8988T (cell line): ENCODE results near the gene RERE.

ENCODE experiments used
- DNase-seq: peaks from one replicate; pipeline ENCODE4 v3.0.0; 2011

The RERE gene

DNA sequence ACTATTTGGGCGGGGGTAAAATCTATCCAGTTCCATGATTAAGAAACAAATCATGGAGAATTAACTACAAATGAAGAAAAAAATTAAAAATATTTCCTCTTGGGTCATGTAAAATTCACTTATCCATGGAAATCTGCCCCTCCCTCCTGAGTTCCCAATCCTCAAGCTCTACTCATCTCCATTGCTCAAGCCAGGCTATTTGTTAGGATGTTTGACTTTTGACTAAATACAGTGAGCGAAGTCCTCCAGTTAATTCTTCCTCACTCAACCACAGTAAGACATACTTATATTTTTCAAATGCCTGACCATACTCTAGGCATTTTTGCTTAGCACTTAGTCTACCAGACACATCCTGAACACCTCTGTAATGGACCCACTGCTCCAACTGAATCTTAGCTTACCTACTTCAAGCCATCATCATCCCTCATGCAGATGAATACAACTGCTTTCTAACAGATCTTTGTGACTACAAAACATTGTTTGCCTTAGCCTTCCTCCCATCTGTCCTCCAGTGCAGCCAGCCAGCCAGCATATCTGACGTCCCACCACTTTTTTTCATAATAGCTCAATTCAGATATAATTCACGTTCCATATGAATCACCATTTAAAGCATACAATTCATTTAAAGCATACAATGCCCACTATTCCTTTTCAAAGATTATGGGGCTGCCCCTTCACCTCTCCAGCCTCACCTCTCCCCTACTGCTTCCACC is 154.2 kb downstream of the RERE start:
- DNase-seq, result no peak

DNA sequence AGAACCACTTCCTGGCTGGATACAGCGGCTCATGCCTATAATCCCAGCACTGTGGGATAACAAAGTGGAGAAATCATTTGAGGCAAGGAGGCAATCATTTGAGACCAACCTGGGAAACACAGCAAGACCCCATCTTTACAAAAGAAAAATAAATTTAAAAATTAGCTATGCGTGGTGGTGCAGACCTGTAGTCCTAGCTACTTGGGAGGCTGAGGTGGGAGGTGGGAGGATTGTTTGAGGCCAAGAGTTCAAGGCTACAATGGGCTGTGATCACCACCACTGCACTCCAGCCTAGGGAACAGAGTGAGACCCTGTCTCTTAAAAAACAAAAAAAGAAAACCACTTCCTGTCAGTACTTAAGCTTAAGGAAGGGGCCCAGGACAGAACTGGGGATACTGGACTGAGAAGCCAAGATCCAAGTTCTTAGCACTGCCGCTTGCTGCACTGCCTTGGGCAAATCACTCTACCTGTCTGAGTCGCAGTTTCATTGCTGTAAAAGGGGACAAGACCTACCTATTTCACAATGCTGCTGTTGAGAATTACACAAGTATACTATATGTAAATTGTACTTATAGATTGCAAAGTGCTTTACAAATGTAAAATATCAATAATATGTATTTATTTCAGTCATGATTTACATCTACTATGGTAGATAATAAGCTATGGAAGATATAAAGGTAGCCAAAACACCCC is 154.9 kb downstream of the RERE start:
- DNase-seq, result no peak

DNA sequence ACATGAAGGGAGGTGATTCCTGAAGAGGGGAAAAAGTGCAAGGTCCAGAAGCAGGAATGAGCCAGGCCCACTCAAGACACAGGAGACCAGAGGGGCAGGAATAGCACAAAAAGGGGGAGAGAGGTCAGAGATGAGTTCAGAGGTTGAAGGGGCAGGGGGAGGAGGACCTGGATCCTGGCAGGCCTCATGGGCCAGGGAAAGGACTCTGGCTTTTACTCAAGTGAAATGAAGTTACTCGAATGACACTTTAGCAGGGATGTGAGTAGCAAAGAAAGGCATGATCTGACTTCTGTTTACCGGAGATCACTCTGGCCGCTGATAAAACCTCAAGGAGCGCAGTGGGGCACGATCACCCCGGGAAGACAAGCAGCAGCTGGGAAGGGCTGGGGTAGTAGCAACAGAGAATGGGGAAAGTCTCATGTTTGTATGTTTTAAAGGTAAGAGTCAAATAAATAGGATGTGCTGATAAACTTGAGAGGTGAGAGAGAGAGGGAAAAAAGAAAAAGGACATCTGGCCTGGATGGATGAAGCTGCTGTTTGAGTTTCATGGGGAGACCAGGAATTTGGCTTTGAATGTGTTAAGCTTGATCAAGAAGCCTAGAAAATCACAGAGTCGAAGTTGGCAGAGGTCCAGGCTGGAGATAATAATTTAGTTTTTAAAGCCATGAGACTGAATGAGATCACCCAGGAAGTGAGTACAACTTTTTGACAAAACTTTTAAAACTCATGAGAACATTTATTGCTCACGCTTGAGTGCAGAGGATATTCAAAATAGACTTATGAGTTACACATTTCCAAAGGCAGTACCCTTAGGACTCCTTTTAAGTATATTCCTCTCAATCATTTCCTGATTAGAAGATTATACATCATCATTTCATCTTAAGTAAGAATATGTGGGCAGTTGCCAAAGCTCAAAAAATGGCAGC is 156.0 kb downstream of the RERE start:
- DNase-seq, result no peak

DNA sequence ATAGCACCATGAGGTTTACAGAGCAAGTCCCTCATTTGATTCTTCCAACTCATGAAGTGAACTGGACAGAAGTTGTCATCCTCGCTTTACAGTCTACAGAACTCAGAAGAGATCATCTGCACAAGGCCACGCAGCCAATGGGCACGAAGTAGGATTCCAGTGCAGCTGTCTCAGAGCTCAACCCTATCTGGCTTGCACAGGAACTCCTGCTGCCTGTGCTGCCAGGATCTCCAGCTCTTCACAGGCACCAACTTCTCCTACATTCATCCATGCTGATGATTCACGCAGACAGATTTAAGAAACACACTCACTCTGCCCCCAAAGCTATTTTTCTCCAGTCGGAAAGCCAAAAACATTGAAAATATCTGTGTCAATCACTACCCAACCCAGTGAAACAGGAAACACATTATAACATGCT is 157.0 kb downstream of the RERE start:
- no peak for DNase-seq

DNA sequence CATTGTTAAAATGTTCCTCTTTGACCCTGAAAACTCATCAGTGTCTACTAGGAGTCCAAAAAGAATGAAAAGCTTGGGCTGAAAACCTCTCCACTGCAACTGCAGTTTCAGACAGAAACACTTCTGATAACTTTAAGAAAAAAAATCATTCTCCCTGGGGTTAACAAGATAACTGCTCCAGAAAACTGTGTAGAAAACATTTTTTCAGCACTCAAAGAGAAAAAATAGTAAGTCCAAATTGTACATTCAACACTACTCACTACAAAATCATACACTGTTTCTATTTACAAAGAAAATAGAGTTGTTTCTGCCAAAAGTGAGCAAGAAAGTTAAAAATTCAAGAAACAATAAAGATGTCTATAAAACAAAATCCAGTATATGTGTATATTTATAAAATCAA is 157.8 kb downstream of the RERE start:
- DNase-seq, result no peak

DNA sequence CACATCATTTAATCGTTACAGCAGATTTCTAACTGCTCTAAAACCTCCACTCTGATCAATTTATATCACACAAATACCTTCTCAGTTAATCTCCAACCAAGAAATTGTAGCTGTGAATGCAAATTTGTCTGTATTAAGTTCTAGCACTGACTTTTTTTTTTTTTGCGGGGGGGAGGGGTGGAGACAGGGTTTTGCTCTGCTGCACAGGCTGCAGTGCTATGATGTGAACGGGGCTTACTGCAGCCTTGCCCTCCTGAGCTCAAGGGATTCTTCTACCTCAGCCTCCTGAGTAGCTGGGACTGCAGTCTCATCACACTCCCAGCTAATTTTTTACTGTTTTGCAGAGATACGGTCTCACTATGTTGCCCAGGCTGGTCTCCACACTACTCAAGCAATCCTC is 163.6 kb downstream of the RERE start:
- no peak for DNase-seq

DNA sequence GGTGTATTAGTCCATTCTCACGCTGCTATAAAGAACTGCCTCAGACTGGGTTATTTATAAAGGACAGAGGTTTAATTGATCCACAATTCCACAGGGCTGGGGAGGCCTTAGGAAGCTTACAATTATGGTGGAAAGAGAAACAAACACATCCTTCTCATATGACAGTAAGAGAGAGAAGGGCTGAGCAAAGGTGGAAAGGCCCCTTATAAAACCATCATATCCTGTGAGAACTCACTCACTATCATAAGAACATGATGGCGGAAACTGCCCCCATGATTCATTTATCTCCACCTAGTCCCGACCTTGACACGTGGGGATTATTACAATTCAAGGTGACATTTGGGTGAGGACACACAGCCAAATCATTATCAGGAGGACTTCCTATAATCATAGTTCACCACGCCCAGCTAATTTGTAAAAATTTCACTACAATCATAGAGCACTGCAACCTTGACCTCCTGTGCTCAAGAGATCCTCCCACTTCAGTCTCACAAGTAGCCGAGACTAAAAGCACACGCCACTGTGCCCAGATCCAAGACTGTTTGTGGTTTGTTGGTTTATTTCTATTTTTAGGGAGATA is 164.9 kb downstream of the RERE start:
- DNase-seq, result no peak

DNA sequence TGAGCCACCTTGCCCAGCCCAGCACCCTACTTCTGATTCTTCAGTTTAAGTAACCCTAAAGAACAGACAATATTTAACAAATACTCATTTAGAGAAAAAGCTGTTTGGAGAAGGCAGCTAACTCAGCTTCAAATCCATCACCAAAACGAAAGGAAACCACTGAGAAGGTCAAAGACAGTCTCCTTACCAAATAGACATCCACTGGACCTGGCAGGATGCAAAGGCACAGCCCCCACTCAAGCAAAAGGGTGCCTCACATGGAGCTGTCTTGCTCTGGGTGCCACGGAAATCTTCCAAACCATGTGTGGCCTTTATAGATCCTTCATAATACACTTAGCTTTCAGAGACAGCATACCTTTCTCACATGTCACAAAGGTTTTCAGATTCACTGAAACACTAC is 165.5 kb downstream of the RERE start:
- no peak for DNase-seq

DNA sequence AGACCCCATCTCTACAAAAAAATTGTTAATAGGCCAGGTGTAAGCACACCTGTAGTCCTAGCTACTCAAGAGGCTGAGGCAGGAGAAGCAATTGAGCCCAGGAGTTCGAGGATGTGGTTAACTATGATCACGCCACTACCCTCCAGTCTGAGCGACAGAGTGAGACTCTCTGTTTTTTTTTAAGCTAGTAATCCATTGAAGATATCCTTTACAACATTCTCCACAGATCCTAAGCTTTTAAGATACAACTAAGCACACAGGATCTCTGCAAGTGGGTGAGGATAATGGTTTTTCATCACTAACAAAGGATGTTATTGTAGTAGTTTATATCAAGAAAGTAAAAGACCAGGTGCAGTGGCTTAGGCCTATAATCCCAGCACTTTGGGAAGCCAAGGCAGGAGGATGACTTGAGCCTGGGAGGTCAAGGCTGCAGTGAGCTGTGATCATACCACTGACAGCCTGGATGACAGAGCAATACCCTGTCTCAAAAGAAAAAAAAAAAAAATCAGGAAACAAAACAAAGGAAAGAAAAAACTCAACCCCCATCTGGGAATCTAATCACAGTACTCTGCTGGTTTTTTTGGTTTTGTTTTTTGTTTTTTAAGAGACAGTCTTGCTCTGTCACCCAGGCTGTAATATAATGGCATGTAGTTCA is 166.1 kb downstream of the RERE start:
- DNase-seq, result no peak

DNA sequence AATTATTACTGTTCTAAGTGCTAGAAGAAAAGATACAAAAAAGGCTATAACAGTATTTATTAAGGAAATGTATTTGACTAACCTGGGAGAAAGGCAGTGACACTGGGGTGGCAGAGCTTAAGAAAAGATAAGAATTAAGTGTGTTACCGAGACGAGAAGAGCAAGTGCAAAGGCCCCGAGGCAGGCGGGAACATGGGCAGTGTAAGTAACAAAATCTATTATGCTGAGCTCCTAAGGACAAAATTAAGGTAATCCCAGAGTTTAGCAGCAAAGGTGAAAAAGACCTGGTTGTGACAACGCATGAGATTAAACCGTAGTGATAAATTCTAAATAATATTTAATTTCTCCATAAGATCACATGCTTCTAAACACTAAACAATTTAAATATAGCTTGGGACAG is 167.6 kb downstream of the RERE start:
- no peak for DNase-seq

DNA sequence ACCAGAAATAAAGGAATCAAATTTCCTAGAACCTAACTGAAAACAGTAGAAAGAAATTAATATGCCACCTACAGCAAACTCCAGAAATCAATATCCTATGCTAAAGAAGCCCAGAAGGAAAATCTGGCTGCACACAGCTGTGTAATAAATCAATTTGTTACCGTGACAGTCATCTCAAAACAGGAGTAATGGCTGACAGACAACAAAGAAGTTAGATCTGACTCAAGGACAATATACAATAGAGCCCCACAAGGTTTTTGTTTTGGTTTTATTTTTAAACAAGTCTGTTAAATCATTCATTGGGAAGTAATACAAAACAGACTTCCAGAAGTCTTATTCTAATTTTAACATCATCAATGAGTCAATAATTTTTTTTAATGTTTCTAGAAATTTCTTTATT is 168.4 kb downstream of the RERE start:
- DNase-seq, result no peak

DNA sequence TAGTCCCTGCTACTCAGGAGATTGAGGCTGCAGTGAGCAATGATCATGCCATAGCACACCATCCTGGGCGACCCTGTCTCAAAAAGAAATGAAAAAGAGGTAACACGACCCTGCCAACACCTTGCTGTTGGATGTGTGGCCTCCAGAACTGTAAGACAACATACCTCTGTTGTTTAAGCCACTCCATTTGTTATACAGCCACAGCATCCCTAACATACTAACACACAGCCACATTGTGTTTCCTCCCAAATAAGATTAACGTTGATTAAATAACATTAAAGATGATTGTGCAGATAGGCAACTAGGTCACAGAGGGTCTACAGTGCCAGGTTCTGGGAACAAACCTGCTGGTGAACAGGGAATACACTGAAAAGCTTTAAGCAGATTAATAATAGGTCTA is 170.4 kb downstream of the RERE start:
- DNase-seq, result no peak

DNA sequence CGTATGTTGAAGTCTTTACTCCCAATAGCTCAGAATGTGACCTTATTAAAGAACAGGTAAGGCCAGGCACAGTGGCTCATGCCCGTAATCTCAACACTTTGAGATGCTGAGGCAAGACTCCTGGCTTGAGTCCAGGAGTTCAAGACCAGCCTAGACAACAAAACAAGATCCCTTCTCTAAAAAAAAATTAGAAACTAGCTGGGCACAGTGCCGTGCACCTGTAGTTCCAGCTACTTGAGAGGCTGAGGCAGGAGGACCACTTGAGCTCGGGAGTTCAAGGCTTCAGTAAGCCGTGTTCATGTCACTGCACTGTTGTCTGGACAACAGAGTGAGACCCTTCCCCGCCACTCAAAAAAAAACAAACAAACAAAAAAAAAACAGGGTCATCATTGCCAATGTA is 171.3 kb downstream of the RERE start:
- no peak for DNase-seq

DNA sequence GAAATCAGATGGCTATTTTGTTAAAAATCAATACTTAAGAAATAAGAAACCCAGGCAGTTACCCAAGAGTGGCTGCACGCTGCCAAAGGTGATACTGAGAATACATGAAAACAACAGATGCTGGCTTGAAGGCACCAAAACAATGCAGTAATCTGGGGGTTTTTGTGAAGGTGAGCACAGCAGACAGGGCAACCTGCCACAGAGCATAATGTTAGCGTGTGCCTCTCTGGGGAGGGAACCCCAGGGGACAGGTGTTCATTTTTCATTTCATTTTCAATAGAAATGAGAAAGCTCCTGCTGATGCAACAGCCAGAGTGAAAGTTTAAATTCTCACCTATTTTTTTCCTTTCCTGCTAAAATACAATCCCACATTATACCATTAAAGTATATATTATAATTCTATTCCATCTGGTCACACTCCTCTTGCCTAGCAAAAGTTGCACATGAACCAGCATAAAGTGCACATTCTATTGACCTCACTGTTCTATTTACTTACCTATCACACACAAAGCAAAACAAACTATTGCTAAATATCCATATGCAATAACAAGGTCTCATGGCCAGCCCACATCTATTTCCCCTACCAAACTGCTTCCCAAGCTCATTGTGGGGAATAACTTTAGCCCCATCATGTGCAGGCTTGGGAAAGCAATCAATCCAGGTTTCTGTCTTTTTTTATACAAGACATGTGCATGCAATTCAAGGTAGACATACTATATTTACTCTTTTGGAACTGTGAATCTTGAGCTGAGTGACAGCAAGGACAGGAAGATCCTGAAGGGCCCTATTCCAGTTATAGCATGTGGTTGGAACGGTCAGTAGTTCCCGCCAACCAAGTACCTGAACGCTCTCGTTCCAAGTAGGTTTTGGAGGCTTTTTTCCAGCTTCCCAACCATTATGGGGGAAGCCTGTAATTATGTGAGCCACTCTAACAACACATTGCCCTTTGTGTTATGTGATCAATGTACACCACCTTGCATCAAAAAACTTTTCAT is 173.6 kb downstream of the RERE start:
- DNase-seq, result no peak

DNA sequence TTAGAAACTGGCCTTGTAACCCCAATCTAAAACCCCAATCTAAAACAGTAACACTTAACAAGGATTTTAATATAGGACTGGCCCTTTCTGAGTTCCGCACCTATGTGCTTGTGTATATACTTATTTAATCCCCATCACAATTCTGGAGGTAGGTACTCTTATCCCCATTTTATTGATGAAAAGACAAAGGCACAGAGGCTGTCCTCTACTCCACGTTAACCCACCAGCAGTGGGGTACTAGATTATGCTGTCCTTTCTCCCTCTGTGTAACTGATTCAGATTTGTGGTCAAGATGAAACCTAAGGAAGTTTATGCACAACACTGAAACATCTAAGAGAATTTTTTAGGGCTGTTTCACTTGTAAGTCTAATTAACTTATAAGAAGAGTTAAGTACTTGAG is 175.3 kb downstream of the RERE start:
- no peak for DNase-seq

DNA sequence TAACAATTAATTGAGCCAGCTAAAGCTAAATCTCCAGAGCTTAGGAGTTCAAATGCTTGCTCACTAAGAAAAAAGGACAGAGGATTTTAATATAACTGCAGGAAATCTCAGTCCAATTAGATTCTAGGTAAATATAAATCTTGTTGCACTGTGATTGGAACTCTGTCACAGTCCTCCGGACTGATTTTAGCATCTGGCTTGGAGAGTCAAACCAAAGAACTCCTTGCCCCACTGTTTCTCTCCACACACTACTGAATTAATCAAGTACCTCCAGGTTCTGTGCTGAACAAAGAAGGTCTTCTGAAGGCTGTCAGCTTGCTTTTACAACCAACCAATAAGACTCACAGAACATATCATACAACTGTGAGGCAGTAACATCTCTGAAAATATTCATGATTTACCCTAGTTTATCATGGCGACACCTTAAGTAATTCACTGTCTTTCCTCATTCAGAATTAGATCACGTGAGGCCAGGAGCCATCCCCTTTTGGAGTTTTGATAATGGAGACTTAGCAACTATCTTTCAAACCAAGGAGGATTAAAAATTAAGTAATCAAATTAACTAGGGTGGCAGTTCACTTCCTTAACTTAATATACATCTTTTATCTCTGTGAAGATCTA is 176.0 kb downstream of the RERE start:
- no peak for DNase-seq

DNA sequence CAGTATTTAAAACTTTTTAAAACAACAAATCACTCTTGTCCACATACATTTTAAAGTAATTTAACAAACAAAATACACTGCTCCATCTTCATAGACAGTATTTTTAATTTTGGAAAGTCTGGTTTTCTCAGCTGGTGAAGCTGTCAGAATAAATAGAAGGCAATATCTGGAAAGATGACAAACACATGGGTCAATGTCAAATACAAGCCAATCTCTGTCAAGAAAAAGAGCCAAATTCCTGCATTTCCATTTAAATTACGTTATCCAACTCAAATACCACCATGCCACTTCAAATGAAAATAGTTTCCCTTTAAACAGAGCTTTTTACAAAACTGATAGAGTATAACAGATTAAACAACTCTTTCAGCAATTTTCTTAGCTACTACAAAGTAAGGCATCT is 176.5 kb downstream of the RERE start:
- DNase-seq, result no peak

DNA sequence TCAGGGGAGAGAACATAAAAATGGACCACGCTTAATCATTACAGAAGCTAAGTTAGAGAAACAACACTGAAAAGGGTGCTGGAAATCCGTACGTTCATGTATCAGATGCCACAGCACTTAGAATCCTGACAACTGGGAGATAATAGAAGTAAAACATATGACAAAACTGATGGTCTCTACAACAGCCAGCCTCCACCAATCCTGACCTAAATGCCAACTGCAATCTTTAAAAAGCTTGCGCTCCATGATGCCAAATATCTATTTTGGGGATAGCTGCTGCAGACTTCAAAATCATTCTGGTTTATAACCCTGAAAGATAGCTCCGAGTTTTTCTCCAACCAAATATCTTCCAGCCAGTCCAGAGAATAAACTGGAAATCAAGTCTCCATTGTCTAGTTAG is 178.3 kb downstream of the RERE start:
- no peak for DNase-seq

DNA sequence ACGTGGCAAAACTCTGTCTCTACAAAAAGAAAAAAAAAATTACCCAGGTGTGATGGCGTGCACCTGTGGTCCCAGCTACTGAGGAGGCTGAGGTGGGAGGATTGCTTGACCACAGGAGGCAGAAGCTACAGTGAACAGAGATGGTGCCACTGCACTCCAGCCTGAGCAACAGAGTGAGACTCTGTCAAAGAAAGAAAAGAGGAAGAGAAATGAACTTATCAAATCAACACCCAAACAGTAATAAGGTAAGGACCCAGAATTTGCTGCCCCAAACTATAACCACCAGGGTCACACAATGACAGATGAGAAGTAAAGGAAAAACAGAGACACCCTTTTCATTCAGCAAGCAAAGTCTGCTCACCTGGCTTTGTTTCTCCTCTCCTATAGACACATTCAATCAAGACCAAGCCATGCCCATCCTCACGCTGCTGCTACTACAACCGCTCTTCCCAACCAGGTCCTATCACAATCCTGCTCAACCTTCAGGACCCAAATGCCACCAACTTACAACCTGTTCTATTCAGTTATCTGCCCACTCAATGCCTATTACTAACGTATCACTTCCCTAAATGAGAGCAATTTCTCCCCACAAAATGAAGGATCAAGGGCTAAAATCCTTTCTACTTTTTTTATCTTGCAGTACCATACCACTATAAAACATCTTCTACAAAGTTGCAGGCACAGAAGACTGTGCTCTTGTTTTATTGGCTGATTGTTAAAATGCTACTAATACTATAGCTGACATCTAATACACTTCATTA is 183.5 kb downstream of the RERE start:
- DNase-seq, result no peak

DNA sequence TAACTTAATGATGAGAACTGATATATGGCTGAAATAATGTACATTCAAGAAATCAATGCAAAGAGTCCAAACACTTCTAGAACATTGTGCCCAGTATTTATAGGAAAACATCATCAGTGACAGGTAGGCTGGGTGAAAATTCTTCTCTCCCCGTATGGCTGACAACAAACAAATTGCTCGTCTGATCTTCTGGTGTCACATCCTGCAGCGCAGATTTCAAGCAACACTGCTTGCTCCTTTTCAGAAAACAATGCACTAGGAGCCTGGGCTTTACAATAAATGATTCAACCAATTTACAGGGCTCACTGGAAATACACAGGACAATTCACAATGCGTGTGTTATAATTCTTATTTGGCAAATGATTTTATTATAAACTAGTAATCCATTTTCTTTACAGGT is 185.3 kb downstream of the RERE start:
- no peak for DNase-seq
